Measurements from ENCODE around the gene TNFAIP8L3. TPM values are rescaled to one million over a fixed set of nuclear protein-coding genes. Genes with fewer than 3 reads are reported as not detected.
"Not testable (repeated sequence)": the region's sequence is repeated elsewhere in the genome, so short reads cannot be mapped to it uniquely, and the experiment has no call there.

The TNFAIP8L3 gene
- 6.5 TPM for total RNA-seq

GRCh38 chr15:51094606-51095569 lies at the start of gene TNFAIP8L3:
Gene TNFAIP8L3, minus strand, starts transcription at chr15:51094906. Its CDS starts 311 bp downstream, at chr15:51094595.
- peak; percentile 49 for DNase-seq

GRCh38 chr15:51144021-51144532 lies 49.4 kb upstream of the TNFAIP8L3 start:
- no peak for DNase-seq

GRCh38 chr15:51140347-51140746 lies 45.6 kb upstream of the TNFAIP8L3 start:
- DNase-seq = not testable (repeated sequence)

GRCh38 chr15:51139091-51139490 lies 44.4 kb upstream of the TNFAIP8L3 start:
- DNase-seq = no peak

- no peak for DNase-seq
These were observed 43.2 kb upstream of the TNFAIP8L3 start for GRCh38 chr15:51137880-51138430.

- DNase-seq = no peak
These were observed 42.3 kb upstream of the TNFAIP8L3 start for GRCh38 chr15:51137024-51137423.

GRCh38 chr15:51135276-51135675 lies 40.6 kb upstream of the TNFAIP8L3 start:
- DNase-seq = no peak

GRCh38 chr15:51134416-51135199 lies 39.9 kb upstream of the TNFAIP8L3 start:
- DNase-seq = no peak

GRCh38 chr15:51133140-51133765 lies 38.5 kb upstream of the TNFAIP8L3 start:
- no peak for DNase-seq

- peak; percentile 43 for DNase-seq
These were observed 37.9 kb upstream of the TNFAIP8L3 start for GRCh38 chr15:51132384-51133139.

- no peak for DNase-seq
These were observed 37.0 kb upstream of the TNFAIP8L3 start for GRCh38 chr15:51131596-51132290.

- no peak for DNase-seq
These were observed 35.6 kb upstream of the TNFAIP8L3 start for GRCh38 chr15:51130344-51130743.

- peak; percentile 20 for DNase-seq
These were observed 35.0 kb upstream of the TNFAIP8L3 start for GRCh38 chr15:51129535-51130188.

GRCh38 chr15:51128701-51129100 lies 34.0 kb upstream of the TNFAIP8L3 start:
- DNase-seq = no peak

GRCh38 chr15:51126842-51127241 lies 32.1 kb upstream of the TNFAIP8L3 start:
- DNase-seq = no peak

- not testable (repeated sequence) for DNase-seq
These were observed 28.3 kb upstream of the TNFAIP8L3 start for GRCh38 chr15:51123002-51123401.

GRCh38 chr15:51121631-51122225 lies 27.0 kb upstream of the TNFAIP8L3 start:
- DNase-seq = no peak

- no peak for DNase-seq
These were observed 26.4 kb upstream of the TNFAIP8L3 start for GRCh38 chr15:51121118-51121517.

- DNase-seq = no peak
These were observed 24.4 kb upstream of the TNFAIP8L3 start for GRCh38 chr15:51119120-51119519.

- DNase-seq = no peak
These were observed 22.6 kb upstream of the TNFAIP8L3 start for GRCh38 chr15:51117270-51117669.
